Measurements from ENCODE around the gene ANXA3.
"Not testable (repeated sequence)": the region's sequence is repeated elsewhere in the genome, so short reads cannot be mapped to it uniquely, and the experiment has no call there.

Gene ANXA3

GRCh38 chr4:78534286-78534955 is 17.1 kb upstream of the ANXA3 start:
- H3K9me3 ChIP-seq (ENCODE audit: control insufficient read depth in 5 of 5, low read length in 5 of 5) = no peaks in the 10 kb centered on the region
- no peaks in the 10 kb centered on the region for H3K27me3 ChIP-seq (ENCODE audit: control insufficient read depth in 5 of 5, insufficient read depth in 4 of 5, low read length in 5 of 5)
- no peak overlapping the region for H3K4me3 ChIP-seq (ENCODE audit: low read depth in 1 of 5, low read length in 5 of 5)
- no peaks in the 10 kb centered on the region for H3K36me3 ChIP-seq (ENCODE audit: control insufficient read depth in 5 of 5, insufficient read depth in 5 of 5, low read length in 5 of 5)
- no peaks in the 10 kb centered on the region for H3K4me1 ChIP-seq (ENCODE audit: control insufficient read depth in 5 of 5, insufficient read depth in 5 of 5, low read length in 5 of 5)
- H3K27ac ChIP-seq (ENCODE audit: low read depth, low read length) = no peak overlapping the region
- H3K9ac ChIP-seq (ENCODE audit: low read length in 5 of 5) = no peak overlapping the region

- H3K27ac ChIP-seq (ENCODE audit: low read depth, low read length) = no peak overlapping the region
- H3K36me3 ChIP-seq (ENCODE audit: control insufficient read depth in 5 of 5, insufficient read depth in 5 of 5, low read length in 5 of 5) = no peaks in the 10 kb centered on the region
- no peaks in the 10 kb centered on the region for H3K27me3 ChIP-seq (ENCODE audit: control insufficient read depth in 5 of 5, insufficient read depth in 4 of 5, low read length in 5 of 5)
- peaks cover 0 to 5% (median 4%) of the 10 kb centered on the region in 5 donors for H3K4me1 ChIP-seq (ENCODE audit: control insufficient read depth in 5 of 5, insufficient read depth in 5 of 5, low read length in 5 of 5)
- H3K9ac ChIP-seq (ENCODE audit: low read length in 5 of 5) = no peak overlapping the region
- H3K4me3 ChIP-seq (ENCODE audit: low read depth in 1 of 5, low read length in 5 of 5) = no peak overlapping the region
- H3K9me3 ChIP-seq (ENCODE audit: control insufficient read depth in 5 of 5, low read length in 5 of 5) = no peaks in the 10 kb centered on the region
Observed at GRCh38 chr4:78542373-78542772, 9.2 kb upstream of the ANXA3 start.

GRCh38 chr4:78543424-78544125 is 8.0 kb upstream of the ANXA3 start:
- Histone ChIP-seq H3K9me3 (ENCODE audit: control insufficient read depth in 5 of 5, low read length in 5 of 5) (no peaks in the 10 kb centered on the region), H3K4me3 (ENCODE audit: low read depth in 1 of 5, low read length in 5 of 5) (no peak overlapping the region), H3K27me3 (ENCODE audit: control insufficient read depth in 5 of 5, insufficient read depth in 4 of 5, low read length in 5 of 5) (no peaks in the 10 kb centered on the region)

GRCh38 chr4:78544678-78545077 is 6.9 kb upstream of the ANXA3 start:
- Histone ChIP-seq H3K27me3 (ENCODE audit: control insufficient read depth in 5 of 5, insufficient read depth in 4 of 5, low read length in 5 of 5) (no peaks in the 10 kb centered on the region), H3K36me3 (ENCODE audit: control insufficient read depth in 5 of 5, insufficient read depth in 5 of 5, low read length in 5 of 5) (no peaks in the 10 kb centered on the region), H3K27ac (ENCODE audit: low read depth, low read length) (no peak overlapping the region), H3K9me3 (ENCODE audit: control insufficient read depth in 5 of 5, low read length in 5 of 5) (no peaks in the 10 kb centered on the region), H3K4me1 (ENCODE audit: control insufficient read depth in 5 of 5, insufficient read depth in 5 of 5, low read length in 5 of 5) (peaks cover 0 to 5% (median 4%) of the 10 kb centered on the region in 5 donors), H3K4me3 (ENCODE audit: low read depth in 1 of 5, low read length in 5 of 5) (no peak overlapping the region), H3K9ac (ENCODE audit: low read length in 5 of 5) (no peak overlapping the region)

More at GRCh38 chr4:78543424-78544125, 8.0 kb upstream of the ANXA3 start:
- Histone ChIP-seq H3K9ac (ENCODE audit: low read length in 5 of 5) (no peak overlapping the region), H3K4me1 (ENCODE audit: control insufficient read depth in 5 of 5, insufficient read depth in 5 of 5, low read length in 5 of 5) (peaks cover 0 to 5% (median 4%) of the 10 kb centered on the region in 5 donors), H3K27ac (ENCODE audit: low read depth, low read length) (no peak overlapping the region), H3K36me3 (ENCODE audit: control insufficient read depth in 5 of 5, insufficient read depth in 5 of 5, low read length in 5 of 5) (no peaks in the 10 kb centered on the region)

- H3K27me3 ChIP-seq (ENCODE audit: control insufficient read depth in 5 of 5, insufficient read depth in 4 of 5, low read length in 5 of 5) = no peaks in the 10 kb centered on the region
- H3K9ac ChIP-seq (ENCODE audit: low read length in 5 of 5) = no peak overlapping the region
- peaks cover 0 to 5% (median 4%) of the 10 kb centered on the region in 5 donors for H3K4me1 ChIP-seq (ENCODE audit: control insufficient read depth in 5 of 5, insufficient read depth in 5 of 5, low read length in 5 of 5)
- H3K36me3 ChIP-seq (ENCODE audit: control insufficient read depth in 5 of 5, insufficient read depth in 5 of 5, low read length in 5 of 5) = no peaks in the 10 kb centered on the region
- H3K27ac ChIP-seq (ENCODE audit: low read depth, low read length) = no peak overlapping the region
- H3K9me3 ChIP-seq (ENCODE audit: control insufficient read depth in 5 of 5, low read length in 5 of 5) = no peaks in the 10 kb centered on the region
- no peak overlapping the region for H3K4me3 ChIP-seq (ENCODE audit: low read depth in 1 of 5, low read length in 5 of 5)
Observed at GRCh38 chr4:78545275-78546246, 6.0 kb upstream of the ANXA3 start.

GRCh38 chr4:78547899-78548298 is 3.7 kb upstream of the ANXA3 start:
- peaks cover 0 to 14% (median 12%) of the 10 kb centered on the region in 5 donors for H3K4me1 ChIP-seq (ENCODE audit: control insufficient read depth in 5 of 5, insufficient read depth in 5 of 5, low read length in 5 of 5)
- H3K27ac ChIP-seq (ENCODE audit: low read depth, low read length); H3K9ac ChIP-seq (ENCODE audit: low read length in 5 of 5); H3K36me3 ChIP-seq (ENCODE audit: control insufficient read depth in 5 of 5, insufficient read depth in 5 of 5, low read length in 5 of 5); H3K27me3 ChIP-seq (ENCODE audit: control insufficient read depth in 5 of 5, insufficient read depth in 4 of 5, low read length in 5 of 5); H3K4me3 ChIP-seq (ENCODE audit: low read depth in 1 of 5, low read length in 5 of 5); H3K9me3 ChIP-seq (ENCODE audit: control insufficient read depth in 5 of 5, low read length in 5 of 5): not testable (repeated sequence)

GRCh38 chr4:78548889-78549288 is 2.7 kb upstream of the ANXA3 start:
- H3K4me1 ChIP-seq (ENCODE audit: control insufficient read depth in 5 of 5, insufficient read depth in 5 of 5, low read length in 5 of 5) = peaks cover 0 to 19% (median 14%) of the 10 kb centered on the region in 5 donors
- not testable (repeated sequence) for H3K9me3 ChIP-seq (ENCODE audit: control insufficient read depth in 5 of 5, low read length in 5 of 5); H3K27ac ChIP-seq (ENCODE audit: low read depth, low read length); H3K27me3 ChIP-seq (ENCODE audit: control insufficient read depth in 5 of 5, insufficient read depth in 4 of 5, low read length in 5 of 5); H3K36me3 ChIP-seq (ENCODE audit: control insufficient read depth in 5 of 5, insufficient read depth in 5 of 5, low read length in 5 of 5); H3K4me3 ChIP-seq (ENCODE audit: low read depth in 1 of 5, low read length in 5 of 5); H3K9ac ChIP-seq (ENCODE audit: low read length in 5 of 5)

GRCh38 chr4:78552389-78553042 is 946 bp downstream of the ANXA3 start:
- Histone ChIP-seq H3K4me3 (ENCODE audit: low read depth in 1 of 5, low read length in 5 of 5) (peak overlapping the region in 4 of 5 donors; percentile 48 to 74 (median 72)), H3K9me3 (ENCODE audit: control insufficient read depth in 5 of 5, low read length in 5 of 5) (no peaks in the 10 kb centered on the region), H3K27ac (ENCODE audit: low read depth, low read length) (peak overlapping the region; percentile 53), H3K27me3 (ENCODE audit: control insufficient read depth in 5 of 5, insufficient read depth in 4 of 5, low read length in 5 of 5) (peaks cover 0 to 8% (median 4%) of the 10 kb centered on the region in 5 donors), H3K36me3 (ENCODE audit: control insufficient read depth in 5 of 5, insufficient read depth in 5 of 5, low read length in 5 of 5) (no peaks in the 10 kb centered on the region), H3K9ac (ENCODE audit: low read length in 5 of 5) (peak overlapping the region in 2 of 5 donors; percentile 70 to 81), H3K4me1 (ENCODE audit: control insufficient read depth in 5 of 5, insufficient read depth in 5 of 5, low read length in 5 of 5) (peaks cover 0 to 25% (median 11%) of the 10 kb centered on the region in 5 donors)

GRCh38 chr4:78553043-78553396 is 1.4 kb downstream of the ANXA3 start:
- H3K4me3 ChIP-seq (ENCODE audit: low read depth in 1 of 5, low read length in 5 of 5) = peak overlapping the region in 3 of 5 donors; percentile 71 to 74 (median 74)
- no peaks in the 10 kb centered on the region for H3K9me3 ChIP-seq (ENCODE audit: control insufficient read depth in 5 of 5, low read length in 5 of 5)
- H3K36me3 ChIP-seq (ENCODE audit: control insufficient read depth in 5 of 5, insufficient read depth in 5 of 5, low read length in 5 of 5) = no peaks in the 10 kb centered on the region
- H3K9ac ChIP-seq (ENCODE audit: low read length in 5 of 5) = peak overlapping the region in 2 of 5 donors; percentile 6 to 21
- H3K27me3 ChIP-seq (ENCODE audit: control insufficient read depth in 5 of 5, insufficient read depth in 4 of 5, low read length in 5 of 5) = peaks cover 0 to 8% (median 4%) of the 10 kb centered on the region in 5 donors
- peaks cover 0 to 25% (median 11%) of the 10 kb centered on the region in 5 donors for H3K4me1 ChIP-seq (ENCODE audit: control insufficient read depth in 5 of 5, insufficient read depth in 5 of 5, low read length in 5 of 5)
- H3K27ac ChIP-seq (ENCODE audit: low read depth, low read length) = peak overlapping the region; percentile 53
